CD14-positive monocyte (primary cell): ENCODE results near the gene COBLL1. TPM values are rescaled to one million over a fixed set of nuclear protein-coding genes. Genes with fewer than 3 reads are reported as not detected.

Source experiments
- DNase-seq, 3 donors: peaks; one replicate each; pipeline ENCODE4 v3.0.0-alpha.2; 2011 to 2022
- H2AFZ ChIP-seq: 2 replicates; pipeline ENCODE4 v1.6.0; 2012; ENCODE audit warnings: mild to moderate bottlenecking, low read depth, low read length, inconsistent platforms; ENCODE audit not compliant: insufficient read depth, poor library complexity, severe bottlenecking
- H3K27ac ChIP-seq, 2 donors: 1 replicate in 1 of 2; 2 replicates in 1 of 2; pipeline ENCODE4 v1.5.1; 2012 to 2013; ENCODE audit warnings: low read length in 2 of 2, control low read depth in 1 of 2, inconsistent platforms in 1 of 2, low read depth in 1 of 2, mild to moderate bottlenecking in 1 of 2
- H3K27me3 ChIP-seq, 2 donors: one replicate each; pipeline versions ENCODE4 v1.6.0 to v1.6.1; 2011 to 2013; ENCODE audit warnings: low read length in 2 of 2; ENCODE audit not compliant: control insufficient read depth in 2 of 2, insufficient read depth in 2 of 2
- H3K36me3 ChIP-seq, 2 donors: replicated peaks in 1 of 2; 1 replicate in 1 of 2; 2 replicates in 1 of 2; pipeline versions ENCODE4 v1.5.1 to v1.6.1; 2012 to 2013; ENCODE audit warnings: low read length in 2 of 2, control low read depth in 1 of 2, inconsistent platforms in 1 of 2, mild to moderate bottlenecking in 1 of 2; ENCODE audit not compliant: insufficient read depth in 2 of 2, control insufficient read depth in 1 of 2
- H3K4me1 ChIP-seq, 2 donors: 1 replicate in 1 of 2; 2 replicates in 1 of 2; pipeline versions ENCODE4 v1.5.1 to v1.6.1; 2012 to 2013; ENCODE audit warnings: low read length in 2 of 2, control low read depth in 1 of 2, inconsistent platforms in 1 of 2, mild to moderate bottlenecking in 1 of 2, moderate library complexity in 1 of 2; ENCODE audit not compliant: insufficient read depth in 2 of 2, control insufficient read depth in 1 of 2
- H3K4me2 ChIP-seq: replicated peaks from 2 replicates; pipeline ENCODE3; 2012; ENCODE audit warnings: low read length, moderate library complexity, mild to moderate bottlenecking; ENCODE audit not compliant: poor library complexity, severe bottlenecking; ENCODE audit errors: extremely low read depth
- H3K4me3 ChIP-seq, 3 experiments: fragments of 200-600 bp in 1 of 3; sonication (generic) in 1 of 3; replicated peaks in 1 of 3; 1 replicate in 2 of 3; 2 replicates in 1 of 3; pipeline ENCODE4 v1.5.1; 2011 to 2013; ENCODE audit warnings: low read length in 3 of 3, mild to moderate bottlenecking in 3 of 3, control low read depth in 2 of 3, low read depth in 2 of 3, inconsistent platforms in 1 of 3, moderate library complexity in 1 of 3
- H3K79me2 ChIP-seq: 2 replicates; pipeline ENCODE4 v1.6.0; 2012; ENCODE audit warnings: mild to moderate bottlenecking, control low read depth, inconsistent platforms, low read length, moderate library complexity; ENCODE audit not compliant: insufficient read depth
- H3K9ac ChIP-seq: 2 replicates; pipeline ENCODE4 v1.6.0; 2017; ENCODE audit warnings: low read length, mild to moderate bottlenecking; ENCODE audit not compliant: insufficient read depth, poor library complexity, severe bottlenecking
- H3K9me3 ChIP-seq, 2 donors: replicated peaks in 1 of 2; 1 replicate in 1 of 2; 2 replicates in 1 of 2; pipeline versions ENCODE4 v1.5.1 to v1.6.1; 2012 to 2013; ENCODE audit warnings: low read length in 2 of 2, control low read depth in 1 of 2; ENCODE audit not compliant: control insufficient read depth in 1 of 2, insufficient read depth in 1 of 2
- H4K20me1 ChIP-seq: 2 replicates; pipeline ENCODE4 v1.6.0; 2012; ENCODE audit warnings: mild to moderate bottlenecking, low read length, control low read depth, moderate library complexity; ENCODE audit not compliant: insufficient read depth
- H3K27ac Mint-ChIP-seq, 7 donors: one replicate each; pipeline ENCODE4 v1.8.0; 2020; ENCODE audit warnings: mild to moderate bottlenecking in 7 of 7, mixed read lengths in 7 of 7, moderate library complexity in 6 of 7, inconsistent platforms in 2 of 7
- H3K27me3 Mint-ChIP-seq, 3 donors: one replicate each; pipeline ENCODE4 v1.8.0; 2021 to 2022; ENCODE audit warnings: low read depth in 3 of 3, mild to moderate bottlenecking in 3 of 3, mixed read lengths in 3 of 3, moderate library complexity in 3 of 3, inconsistent platforms in 1 of 3
- H3K36me3 Mint-ChIP-seq, 2 donors: one replicate each; pipeline ENCODE4 v1.8.0; 2020; ENCODE audit warnings: mixed read lengths in 2 of 2, inconsistent platforms in 1 of 2, mild to moderate bottlenecking in 1 of 2
- H3K4me1 Mint-ChIP-seq: one replicate; pipeline ENCODE4 v1.8.0; 2020; ENCODE audit warnings: mild to moderate bottlenecking, mixed read lengths
- H3K4me3 Mint-ChIP-seq, 2 donors: one replicate each; pipeline ENCODE4 v1.8.0; 2020; ENCODE audit warnings: mild to moderate bottlenecking in 2 of 2, mixed read lengths in 2 of 2, moderate library complexity in 1 of 2
- H3K9me3 Mint-ChIP-seq, 7 donors: one replicate each; pipeline ENCODE4 v1.8.0; 2020 to 2022; ENCODE audit warnings: mixed read lengths in 7 of 7, mild to moderate bottlenecking in 6 of 7, moderate library complexity in 6 of 7, inconsistent platforms in 2 of 7
- WGBS: methylation state at CpG from one replicate; pipeline ENCODE4 v1.1.5; 2013; ENCODE audit warnings: missing lambda C conversion rate; ENCODE audit not compliant: insufficient coverage; 5-methylcytosine and 5-hydroxymethylcytosine counted together
- intact Hi-C, 2 donors: fragments of 100-400 bp; cut with micrococcal nuclease; formaldehyde crosslinking; loops; one replicate each; pipeline versions ENCODE4 v1.15.0 to v1.15.1; 2023
- polyA plus RNA-seq, 3 donors: library from polyadenylated mRNA; depleted of rRNA in 1 of 3; unstranded in 2 of 3; stranded (reverse) in 1 of 3; fragments of 300-500 nt in 2 of 3; fragments of >200 nt in 1 of 3; fragmentation: Illumina TruSeq in 2 of 3; gene quantifications; 1 replicate in 2 of 3; 2 replicates in 1 of 3; pipeline ENCODE4 v1.2.3, GENCODE V29; 2012 to 2021
- TF ChIP-seq, protein P1 (sequence below): fragments of 200-600 bp; IDR thresholded peaks from one replicate; pipeline ENCODE4 v1.8.0; 2022; ENCODE audit warnings: antibody characterized with exemption, mild to moderate bottlenecking

COBLL1 gene
- polyA plus RNA-seq, 3 donors = 0.18 to 0.54 (median 0.24) TPM

DNA sequence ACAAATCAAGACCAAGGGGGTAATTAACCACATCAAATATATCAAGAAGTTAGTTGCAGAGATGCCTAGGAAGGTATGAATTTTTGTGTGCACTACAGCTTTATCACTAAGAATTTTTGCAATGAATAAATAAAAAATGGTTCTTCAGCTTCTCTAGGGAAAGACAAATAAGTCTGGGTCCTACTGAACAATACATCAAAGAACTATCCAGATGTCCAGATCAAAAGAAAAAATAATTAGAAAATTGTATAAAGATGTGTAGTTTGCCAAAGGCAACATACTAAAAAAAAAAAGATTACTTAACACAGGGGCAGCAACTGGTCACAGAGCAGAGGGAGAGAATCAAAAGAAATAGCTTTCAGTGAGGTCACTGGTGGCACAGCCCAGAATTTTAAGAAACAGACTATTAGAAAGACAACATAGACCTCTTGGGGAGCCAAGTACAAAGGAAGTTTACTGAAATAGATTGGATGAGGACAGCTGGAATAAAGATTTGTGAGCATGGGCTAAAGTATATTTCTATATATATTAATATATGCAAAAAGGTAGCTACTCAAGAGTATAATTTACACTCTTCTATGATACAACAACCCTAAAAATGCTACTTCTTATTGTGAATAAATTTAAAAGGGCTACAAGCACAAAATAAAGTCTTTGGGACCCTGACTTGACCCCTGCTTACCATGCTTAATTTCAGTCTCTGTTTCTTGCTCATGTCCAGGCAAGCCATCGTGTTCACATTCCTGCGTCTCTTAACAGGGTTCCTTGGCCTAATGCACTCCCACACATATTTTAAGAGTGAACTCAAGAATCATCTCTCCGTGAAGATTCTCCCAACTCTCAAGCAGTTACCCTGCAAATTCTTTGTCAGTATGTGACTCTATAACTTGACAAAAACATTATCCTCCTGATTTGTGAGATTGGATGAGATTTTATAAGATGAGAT is 121.4 kb downstream of the COBLL1 start:
- Histone ChIP-seq H3K4me2 (no peak overlapping the region), H3K9me3 (no peaks in the 10 kb centered on the region), H3K36me3 (no peaks in the 10 kb centered on the region), H3K4me1 (peaks cover 17 to 25% of the 10 kb centered on the region in 2 donors), H4K20me1 (no peaks in the 10 kb centered on the region), H3K79me2 (no peaks in the 10 kb centered on the region), H3K27me3 (no peaks in the 10 kb centered on the region), H3K4me3 (no peak overlapping the region), H2AFZ (no peak overlapping the region), H3K27ac (no peak overlapping the region), H3K9ac (no peak overlapping the region)
- TF ChIP-seq, protein P1, sequence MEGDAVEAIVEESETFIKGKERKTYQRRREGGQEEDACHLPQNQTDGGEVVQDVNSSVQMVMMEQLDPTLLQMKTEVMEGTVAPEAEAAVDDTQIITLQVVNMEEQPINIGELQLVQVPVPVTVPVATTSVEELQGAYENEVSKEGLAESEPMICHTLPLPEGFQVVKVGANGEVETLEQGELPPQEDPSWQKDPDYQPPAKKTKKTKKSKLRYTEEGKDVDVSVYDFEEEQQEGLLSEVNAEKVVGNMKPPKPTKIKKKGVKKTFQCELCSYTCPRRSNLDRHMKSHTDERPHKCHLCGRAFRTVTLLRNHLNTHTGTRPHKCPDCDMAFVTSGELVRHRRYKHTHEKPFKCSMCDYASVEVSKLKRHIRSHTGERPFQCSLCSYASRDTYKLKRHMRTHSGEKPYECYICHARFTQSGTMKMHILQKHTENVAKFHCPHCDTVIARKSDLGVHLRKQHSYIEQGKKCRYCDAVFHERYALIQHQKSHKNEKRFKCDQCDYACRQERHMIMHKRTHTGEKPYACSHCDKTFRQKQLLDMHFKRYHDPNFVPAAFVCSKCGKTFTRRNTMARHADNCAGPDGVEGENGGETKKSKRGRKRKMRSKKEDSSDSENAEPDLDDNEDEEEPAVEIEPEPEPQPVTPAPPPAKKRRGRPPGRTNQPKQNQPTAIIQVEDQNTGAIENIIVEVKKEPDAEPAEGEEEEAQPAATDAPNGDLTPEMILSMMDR = no peak
- 98% methylated on average over 3 of the region's 3 CpGs for WGBS
- Mint-ChIP-seq H3K4me1 (peaks cover 17% of the 10 kb centered on the region), H3K27me3 (peaks cover 0 to 2% (median 0%) of the 10 kb centered on the region in 3 donors), H3K9me3 (no peaks in the 10 kb centered on the region), H3K4me3 (no peak overlapping the region), H3K36me3 (peaks cover 0 to 2% of the 10 kb centered on the region in 2 donors), H3K27ac (no peak overlapping the region)
- intact Hi-C loops = no loop called here
- no peak for DNase-seq

GRCh38 chr2:164717000-164717803 is 124.4 kb downstream of the COBLL1 start:
- H3K9me3 Mint-ChIP-seq = no peaks in the 10 kb centered on the region
- peaks cover 0 to 2% (median 0%) of the 10 kb centered on the region in 3 donors for H3K27me3 Mint-ChIP-seq
- WGBS = no CpG with 5 or more reads among the region's 6 CpGs
- no peak overlapping the region for H3K4me2 ChIP-seq
- H3K79me2 ChIP-seq = no peaks in the 10 kb centered on the region
- H3K4me3 Mint-ChIP-seq = no peak overlapping the region
- H2AFZ ChIP-seq = no peak overlapping the region
- no peaks in the 10 kb centered on the region for H3K36me3 ChIP-seq
- peaks cover 4 to 7% of the 10 kb centered on the region in 2 donors for H3K4me1 ChIP-seq
- H3K27ac ChIP-seq = no peak overlapping the region
- no peaks in the 10 kb centered on the region for H3K27me3 ChIP-seq
- H4K20me1 ChIP-seq = no peaks in the 10 kb centered on the region
- no peak overlapping the region for H3K4me3 ChIP-seq
- peak in 2 of 3 donors; percentile 19 for DNase-seq
- peaks cover 5% of the 10 kb centered on the region for H3K4me1 Mint-ChIP-seq
- TF ChIP-seq, protein P1 = peak; percentile 79
- no peak overlapping the region for H3K27ac Mint-ChIP-seq
- intact Hi-C loops = no loop called here
- H3K36me3 Mint-ChIP-seq = no peaks in the 10 kb centered on the region
- H3K9me3 ChIP-seq = no peaks in the 10 kb centered on the region
- no peak overlapping the region for H3K9ac ChIP-seq
